T-cell (primary cell): ENCODE data around the gene ELL. TPM values are rescaled to one million over a fixed set of nuclear protein-coding genes. Genes with fewer than 3 reads are reported as not detected.

ENCODE experiments used
- ATAC-seq, 4 experiments: fragments of 200-7000 bp in 3 of 4; fragments of 150-1000 bp in 1 of 4; cut with Tn5 transposase; replicated peaks in 1 of 4; 1 replicate in 3 of 4; 2 replicates in 1 of 4; pipeline ENCODE4 v1.10.0; 2021; ENCODE audit warnings: moderate library complexity in 3 of 4, mild to moderate bottlenecking in 2 of 4, moderate number of reproducible peaks in 1 of 4
- CTCF ChIA-PET, 2 donors: fragments of 300-600 bp; sonication (Branson Sonifier 250); formaldehyde crosslinking; loops; one replicate each; lab custom pipeline; 2022; ENCODE audit warnings: antibody characterized with exemption in 2 of 2; lab: Charles Lee
- POLR2A ChIA-PET, 2 donors: fragments of 300-600 bp; sonication (Branson Sonifier 250); formaldehyde crosslinking; loops; one replicate each; lab custom pipeline; 2022; ENCODE audit warnings: antibody characterized with exemption in 2 of 2; lab: Charles Lee
- DNase-seq, 35 experiments: peaks; one replicate each; pipeline versions ENCODE4 v3.0.0 to v3.0.0-alpha.2; 2013 to 2023
- H3K27ac ChIP-seq: one replicate; pipeline ENCODE4 v1.5.1; 2013; ENCODE audit warnings: low read length
- H3K27me3 ChIP-seq, 2 experiments: replicated peaks in 1 of 2; 1 replicate in 1 of 2; 2 replicates in 1 of 2; pipeline versions ENCODE4 v1.6.1 to v1.7.0; 2013; ENCODE audit warnings: low read length in 1 of 2, mixed read lengths in 1 of 2; ENCODE audit not compliant: control insufficient read depth in 2 of 2, insufficient read depth in 2 of 2; ENCODE audit errors: extremely low read depth in 1 of 2
- H3K36me3 ChIP-seq, 2 donors: 1 replicate in 1 of 2; 2 replicates in 1 of 2; pipeline versions ENCODE4 v1.6.1 to v1.7.0; 2013; ENCODE audit warnings: low read length in 1 of 2; ENCODE audit not compliant: control insufficient read depth in 2 of 2, insufficient read depth in 1 of 2; ENCODE audit errors: extremely low read depth in 1 of 2
- H3K4me1 ChIP-seq, 2 experiments: 1 replicate in 1 of 2; 2 replicates in 1 of 2; pipeline versions ENCODE4 v1.6.1 to v1.7.0; 2013; ENCODE audit warnings: low read length in 2 of 2, mixed read lengths in 1 of 2; ENCODE audit not compliant: insufficient read depth in 2 of 2, control insufficient read depth in 1 of 2; ENCODE audit errors: extremely low read depth in 1 of 2
- H3K4me3 ChIP-seq, 2 donors: 1 replicate in 1 of 2; 2 replicates in 1 of 2; pipeline versions ENCODE4 v1.5.1 to v1.7.0; 2013; ENCODE audit warnings: mild to moderate bottlenecking in 2 of 2, low read length in 1 of 2, moderate library complexity in 1 of 2; ENCODE audit not compliant: control insufficient read depth in 1 of 2; ENCODE audit errors: extremely low read depth in 1 of 2
- H3K9me3 ChIP-seq: 2 replicates; pipeline ENCODE4 v1.7.0; 2013
- H3K27ac Mint-ChIP-seq, 2 donors: one replicate each; pipeline ENCODE4 v1.8.0; 2020 to 2021; ENCODE audit warnings: mild to moderate bottlenecking in 2 of 2, mixed read lengths in 2 of 2
- H3K27me3 Mint-ChIP-seq, 2 donors: one replicate each; pipeline ENCODE4 v1.8.0; 2021 to 2022; ENCODE audit warnings: mixed read lengths in 2 of 2
- H3K36me3 Mint-ChIP-seq: one replicate; pipeline ENCODE4 v1.8.0; 2021; ENCODE audit warnings: mixed read lengths
- H3K4me1 Mint-ChIP-seq, 3 donors: one replicate each; pipeline ENCODE4 v1.8.0; 2020 to 2022; ENCODE audit warnings: mixed read lengths in 3 of 3, mild to moderate bottlenecking in 1 of 3
- H3K4me3 Mint-ChIP-seq, 3 donors: one replicate each; pipeline ENCODE4 v1.8.0; 2020 to 2022; ENCODE audit warnings: mild to moderate bottlenecking in 3 of 3, mixed read lengths in 3 of 3, moderate library complexity in 3 of 3
- H3K9me3 Mint-ChIP-seq, 3 donors: one replicate each; pipeline ENCODE4 v1.8.0; 2020 to 2022; ENCODE audit warnings: mixed read lengths in 3 of 3
- WGBS: methylation state at CpG from one replicate; pipeline ENCODE4 v1.1.5; 2013; ENCODE audit warnings: missing lambda C conversion rate; ENCODE audit not compliant: insufficient coverage; 5-methylcytosine and 5-hydroxymethylcytosine counted together
- total RNA-seq, 35 experiments: library from RNA in 6 of 35; stranded (reverse) in 6 of 35; fragments of 120-200 nt in 1 of 35; gene quantifications; one replicate each; pipeline versions ENCODE4 v1.2.1 to v1.2.4 and lab custom pipeline; 2013 to 2026

The ELL gene
- total RNA-seq, 5 donors from 2014 or later (not counting 1 experiment from before 2014, with no cell fraction given) = 27.2 to 46.4 (median 33.4) TPM

DNA sequence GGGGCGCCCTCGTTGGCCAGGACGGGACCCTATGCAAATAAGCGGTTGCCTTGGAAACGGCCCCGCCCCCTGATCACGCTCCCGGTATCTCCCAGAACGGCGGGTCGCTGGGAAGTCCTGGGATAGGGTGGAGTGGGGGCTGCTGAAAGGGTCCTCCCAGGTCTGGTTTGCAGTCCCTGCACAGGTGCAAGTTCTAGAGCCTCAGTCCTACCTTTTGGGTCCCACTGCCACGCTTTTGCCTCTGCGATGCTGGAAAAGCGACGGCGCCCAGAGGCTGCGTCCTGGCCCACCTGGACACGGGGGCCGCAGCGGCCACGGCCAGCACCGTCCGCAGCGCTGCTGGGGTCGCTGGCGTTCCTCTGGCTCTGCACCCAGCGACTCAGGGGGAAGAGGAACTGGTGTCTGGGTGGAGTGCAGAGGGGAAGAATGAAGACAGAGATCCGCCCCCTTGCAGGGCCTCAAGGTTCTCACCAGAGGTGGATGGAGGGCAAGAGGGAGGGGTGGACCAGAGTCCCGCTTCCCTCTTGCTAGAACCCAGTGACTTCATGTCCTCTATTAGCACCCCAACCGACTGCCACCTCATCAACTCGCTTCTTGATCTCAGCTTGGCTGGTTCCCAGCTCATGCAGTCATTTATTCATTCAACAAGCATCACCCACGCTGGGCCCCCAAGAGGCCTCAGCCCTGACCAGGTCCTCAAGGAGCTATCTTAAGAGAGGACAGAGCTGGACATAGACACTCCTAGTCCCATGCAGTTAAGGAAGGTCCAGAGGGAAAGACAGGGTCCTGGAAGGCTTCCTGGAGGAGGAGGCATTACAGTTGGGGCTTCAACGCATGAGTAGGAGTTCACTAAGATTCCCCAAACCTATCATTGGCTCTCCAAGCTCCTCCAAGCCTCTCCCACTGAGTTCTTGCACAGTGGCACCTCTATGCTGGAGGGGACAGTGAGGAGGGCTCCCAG lies 124.3 kb downstream of the ELL start, which contains the start of gene LRRC25:
Gene LRRC25 (minus strand): TSS at position 381 of the 961 bp plus-strand sequence. CDS start 659 bp downstream, outside the sequence.
- ChIA-PET POLR2A (no interaction called here), CTCF (interaction anchor here in 1 of 2 donors (0.6 to 0.9 kb wide), 2 partner anchors 17 to 123 kb away, joined by 3 to 7 read pairs; partner anchors contain the start of gene IQCN)
- H3K36me3 ChIP-seq = no peaks in the 10 kb centered on the region
- Mint-ChIP-seq H3K36me3 (no peaks in the 10 kb centered on the region), H3K27ac (no peak within 1 kb of the TSS), H3K9me3 (no peaks in the 10 kb centered on the region), H3K4me3 (peak within 1 kb of the TSS in 1 of 3 donors; percentile 43), H3K27me3 (peaks cover 9 to 24% of the 10 kb centered on the region in 2 donors), H3K4me1 (peaks cover 3 to 12% (median 10%) of the 10 kb centered on the region in 3 donors)
- peaks cover 0 to 58% of the 10 kb centered on the region in 2 experiments for H3K27me3 ChIP-seq
- ATAC-seq (peak in 3 of 4 experiments; percentile 43 to 67 (median 60)), DNase-seq (peak in 5 of 35 experiments; percentile 15 to 63 (median 26))
- 9% methylated on average over 22 of the region's 33 CpGs for WGBS
- no peaks in the 10 kb centered on the region for H3K9me3 ChIP-seq
- peaks cover 2 to 12% of the 10 kb centered on the region in 2 experiments for H3K4me1 ChIP-seq
- peak within 1 kb of the TSS in 1 of 2 donors; percentile 62 for H3K4me3 ChIP-seq
- H3K27ac ChIP-seq = no peak within 1 kb of the TSS

DNA sequence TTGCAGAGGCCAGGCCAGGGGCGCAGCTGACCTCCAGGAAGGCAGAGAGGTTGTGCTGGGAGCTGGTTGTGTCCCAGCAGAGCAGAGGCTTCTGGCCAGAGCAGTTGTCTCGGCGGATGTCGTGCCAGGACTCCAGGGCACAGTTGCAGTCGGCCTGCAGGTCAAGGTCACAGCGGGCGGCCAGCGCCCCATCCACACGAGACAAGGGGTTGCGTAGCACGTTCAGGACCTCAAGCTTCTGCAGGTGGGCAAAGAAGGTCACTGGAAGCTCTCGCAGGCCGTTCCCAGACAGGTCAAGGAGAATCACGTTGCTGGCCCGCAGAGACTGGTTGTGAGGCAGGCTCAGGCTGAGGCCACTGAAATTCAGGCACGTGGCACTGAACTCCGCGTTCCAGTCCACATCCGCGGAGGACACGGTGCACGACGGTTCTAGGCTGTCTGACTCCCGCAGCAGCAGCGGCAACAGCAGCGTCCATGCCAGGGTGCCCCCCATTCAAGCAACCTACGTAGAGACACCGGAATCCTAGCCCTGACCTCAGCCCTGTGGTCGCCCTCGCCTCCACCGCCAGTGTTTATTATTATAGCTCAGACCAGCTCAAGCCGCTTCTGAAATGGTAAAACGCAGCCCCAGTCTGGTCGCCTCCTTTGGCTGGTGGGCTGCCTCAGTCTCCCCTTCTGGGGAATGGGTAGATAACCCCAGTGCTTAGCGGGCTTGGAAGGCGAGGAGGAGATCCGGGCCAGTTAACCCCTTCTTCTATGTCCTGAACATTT lies 125.2 kb downstream of the ELL start:
- Mint-ChIP-seq H3K27me3 (peaks cover 9 to 26% of the 10 kb centered on the region in 2 donors), H3K4me3 (peak overlapping the region in 1 of 3 donors; percentile 43), H3K9me3 (no peaks in the 10 kb centered on the region), H3K27ac (no peak overlapping the region), H3K4me1 (peaks cover 3 to 10% (median 9%) of the 10 kb centered on the region in 3 donors), H3K36me3 (no peaks in the 10 kb centered on the region)
- POLR2A ChIA-PET = no interaction called here
- Histone ChIP-seq H3K27ac (no peak overlapping the region), H3K27me3 (peaks cover 0 to 63% of the 10 kb centered on the region in 2 experiments), H3K4me3 (peak overlapping the region in 1 of 2 donors; percentile 62), H3K4me1 (peaks cover 2 to 14% of the 10 kb centered on the region in 2 experiments), H3K36me3 (no peaks in the 10 kb centered on the region), H3K9me3 (no peaks in the 10 kb centered on the region)
- 89% methylated on average over 36 of the region's 37 CpGs for WGBS
- DNase-seq (no peak), ATAC-seq (no peak)
- CTCF ChIA-PET = no interaction called here

DNA sequence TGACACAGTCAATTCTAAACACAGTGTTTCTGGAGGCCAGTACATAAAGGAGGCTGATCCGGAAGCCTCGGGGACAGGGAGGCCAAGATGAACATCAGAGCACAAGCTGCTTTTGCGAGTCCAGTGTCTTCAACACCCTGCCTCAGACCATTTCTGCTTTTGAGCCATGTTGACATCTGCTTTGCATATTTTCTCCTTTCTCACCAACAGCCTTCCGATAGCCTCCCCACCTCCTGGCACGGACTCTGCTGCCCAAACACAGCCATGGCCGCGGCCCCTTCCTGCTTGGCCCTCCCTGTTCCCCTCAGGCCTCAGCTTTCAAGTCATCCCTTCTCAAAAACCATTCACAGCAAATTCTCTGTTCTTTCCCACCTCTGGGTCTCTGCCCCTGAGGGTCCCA lies 128.0 kb downstream of the ELL start:
- H3K4me3 ChIP-seq = no peak overlapping the region
- Mint-ChIP-seq H3K9me3 (no peaks in the 10 kb centered on the region), H3K27me3 (peaks cover 16 to 33% of the 10 kb centered on the region in 2 donors), H3K4me1 (peaks cover 3 to 12% (median 9%) of the 10 kb centered on the region in 3 donors), H3K36me3 (no peaks in the 10 kb centered on the region), H3K4me3 (no peak overlapping the region), H3K27ac (no peak overlapping the region)
- peaks cover 0 to 71% of the 10 kb centered on the region in 2 experiments for H3K27me3 ChIP-seq
- peaks cover 2 to 15% of the 10 kb centered on the region in 2 experiments for H3K4me1 ChIP-seq
- no peak for ATAC-seq
- 81% methylated on average over 7 of the region's 7 CpGs for WGBS
- no peaks in the 10 kb centered on the region for H3K9me3 ChIP-seq
- DNase-seq = no peak
- H3K27ac ChIP-seq = no peak overlapping the region
- CTCF ChIA-PET = no interaction called here
- no peaks in the 10 kb centered on the region for H3K36me3 ChIP-seq
- POLR2A ChIA-PET = no interaction called here

DNA sequence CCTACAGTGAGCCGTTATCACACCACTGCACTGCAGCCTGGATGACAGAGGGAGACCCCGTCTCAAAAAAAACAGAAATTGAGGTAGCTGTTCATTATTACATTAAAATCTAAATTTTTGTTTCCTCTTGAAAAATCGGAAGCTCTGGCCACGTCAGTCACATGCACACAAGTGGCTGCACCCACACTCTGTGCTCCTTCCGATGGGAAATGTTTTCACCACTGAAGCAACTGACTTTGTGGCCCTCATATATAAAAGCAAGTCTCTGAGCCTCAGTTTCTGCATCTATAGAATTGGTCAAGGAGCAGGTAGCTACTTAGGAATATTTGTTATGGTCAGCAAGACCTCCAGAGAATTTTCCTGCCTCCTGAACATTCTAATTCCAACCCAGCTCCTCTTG lies 128.9 kb downstream of the ELL start:
- ATAC-seq (no peak), DNase-seq (no peak)
- Histone ChIP-seq H3K27ac (no peak overlapping the region), H3K9me3 (no peaks in the 10 kb centered on the region), H3K4me1 (peaks cover 5 to 23% of the 10 kb centered on the region in 2 experiments), H3K36me3 (no peaks in the 10 kb centered on the region), H3K4me3 (no peak overlapping the region), H3K27me3 (peaks cover 0 to 73% of the 10 kb centered on the region in 2 experiments)
- Mint-ChIP-seq H3K27ac (no peak overlapping the region), H3K4me1 (peaks cover 7 to 17% (median 14%) of the 10 kb centered on the region in 3 donors), H3K27me3 (peaks cover 16 to 29% of the 10 kb centered on the region in 2 donors), H3K4me3 (no peak overlapping the region), H3K36me3 (no peaks in the 10 kb centered on the region), H3K9me3 (no peaks in the 10 kb centered on the region)
- WGBS = no CpG with 5 or more reads among the region's 5 CpGs
- ChIA-PET POLR2A (interaction anchor here in 1 of 2 donors (0.6 kb wide), 1 partner anchor 573 kb away, joined by 4 read pairs; no protein-coding TSS in a partner anchor), CTCF (no interaction called here)

Other genes starting within 250 kb of the ELL start
- 10 to 100 TPM in 2 of 5 donors, 1 to 10 TPM in 3; 4.1 to 42.8 (median 6.3) TPM for gene IQCN, start 247.6 kb downstream of the ELL start, total RNA-seq
- gene JUND, start 240.4 kb downstream of the ELL start, total RNA-seq = 1,000 to 10,000 TPM in 1 of 5 donors, 100 to 1,000 TPM in 4; 247 to 1,161 (median 272) TPM
- 10 to 100 TPM; 58.5 to 82.7 (median 69.1) TPM for gene LSM4, start 199.0 kb downstream of the ELL start, total RNA-seq
- gene PGPEP1, start 181.5 kb downstream of the ELL start, total RNA-seq = 10 to 100 TPM; 35.7 to 52.6 (median 45.1) TPM
- 1 to 10 TPM in 3 of 5 donors, not detected in 2; 1.5 to 1.7 (median 1.5) TPM for gene GDF15, start 135.9 kb downstream of the ELL start, total RNA-seq
- under 1 TPM in 3 of 5 donors, not detected in 2; 0.16 to 0.33 (median 0.30) TPM for gene LRRC25, start 124.4 kb downstream of the ELL start, total RNA-seq
- gene SSBP4, start 102.7 kb downstream of the ELL start, total RNA-seq = 100 to 1,000 TPM in 4 of 5 donors, 10 to 100 TPM in 1; 71.3 to 127 (median 102) TPM
- 10 to 100 TPM; 38.3 to 59.8 (median 55.0) TPM for gene ISYNA1, start 83.9 kb downstream of the ELL start, total RNA-seq
- gene FKBP8, start 21.5 kb upstream of the ELL start, total RNA-seq = 100 to 1,000 TPM; 158 to 282 (median 244) TPM
- 100 to 1,000 TPM in 1 of 5 donors, 10 to 100 TPM in 4; 73.1 to 112 (median 95.8) TPM for gene KXD1, start 35.8 kb upstream of the ELL start, total RNA-seq
- 1,000 to 10,000 TPM; 1,917 to 2,053 (median 1,972) TPM for gene UBA52, start 49.8 kb upstream of the ELL start, total RNA-seq
- 100 to 1,000 TPM in 4 of 5 donors, 10 to 100 TPM in 1; 91.8 to 166 (median 150) TPM for gene REX1BD, start 66.7 kb upstream of the ELL start, total RNA-seq
- under 1 TPM in 2 of 5 donors, not detected in 3; 0.56 to 0.73 TPM for gene CRLF1, start 84.7 kb upstream of the ELL start, total RNA-seq
- under 1 TPM in 2 of 5 donors, not detected in 3; 0.38 to 0.40 TPM for gene TMEM59L, start 90.8 kb upstream of the ELL start, total RNA-seq
- gene KLHL26, start 115.0 kb upstream of the ELL start, total RNA-seq = 10 to 100 TPM in 4 of 5 donors, 1 to 10 TPM in 1; 8.8 to 16.4 (median 14.1) TPM
- 10 to 100 TPM; 19.6 to 26.9 (median 25.0) TPM for gene CRTC1, start 161.6 kb upstream of the ELL start, total RNA-seq